ENCODE data around the gene TTC7B. TPM values are rescaled to one million over a fixed set of nuclear protein-coding genes. Genes with fewer than 3 reads are reported as not detected.

The TTC7B gene
- total and polyA plus RNA-seq, 9 of the 15 experiments (the other 6 are each of a cell fraction or from before 2014, with no cell fraction given) = 2.2 to 77.2 (median 36.7) TPM

- TF ChIP-seq CBX1 (IDR thresholded peaks at IDR 0.05; ENCODE audit: low read depth) (no peak), CBX2 (IDR thresholded peaks at IDR 0.05; ENCODE audit: insufficient read depth, low read length, poor library complexity, severe bottlenecking) (no peak), NR2F6 (CRISPR knock-in tag; IDR thresholded peaks at IDR 0.05) (no peak), ZNF263 (CRISPR knock-in tag; IDR thresholded peaks at IDR 0.05; ENCODE audit: borderline replicate concordance) (no peak), E2F8 (IDR thresholded peaks at IDR 0.05; ENCODE audit: low read depth, partially characterized antibody) (no peak), HES1 (IDR thresholded peaks at IDR 0.05; ENCODE audit: low read depth) (no peak)
These were observed 83.0 kb downstream of the TTC7B start (continued) for GRCh38 chr14:90733139-90733808.

- no peak overlapping the region for H3K27ac ChIP-seq (ENCODE audit: extremely low read depth, low read depth, low read length)
- H3K27me3 ChIP-seq (ENCODE audit: control insufficient read depth in 2 of 2, insufficient read depth in 2 of 2, low read length in 2 of 2) = no peaks in the 10 kb centered on the region
- H3K9me3 ChIP-seq (replicated peaks; ENCODE audit: control insufficient read depth, insufficient read depth, low read depth, low read length) = no peaks in the 10 kb centered on the region
- H4K20me1 ChIP-seq (replicated peaks; ENCODE audit: control insufficient read depth, insufficient read depth, low read length) = no peaks in the 10 kb centered on the region
- no peaks in the 10 kb centered on the region for H3K9me1 ChIP-seq (ENCODE audit: control insufficient read depth, insufficient read depth, low read length)
- intact Hi-C loops (cut with micrococcal nuclease) = no loop called here
- ChIA-PET POLR2A (no interaction called here), CTCF (ENCODE audit: low intra/inter-chr PET ratio) (no interaction called here)
- H3K36me3 ChIP-seq (ENCODE audit: control insufficient read depth, insufficient read depth, low read length) = peaks cover 6% of the 10 kb centered on the region; the same call in 2 of the 3 replicates
- H3K9ac ChIP-seq (ENCODE audit: insufficient read depth in 1 of 2, low read depth in 2 of 2, low read length in 2 of 2) = no peak overlapping the region
- H3K4me2 ChIP-seq (ENCODE audit: insufficient read depth, low read length) = no peak overlapping the region
- FAIRE-seq (no peak), ATAC-seq (no peak), DNase-seq (ENCODE audit: extremely low read depth in 1 of 4, low spot score in 3 of 4) (no peak)
- in situ Hi-C loops (cut with MboI) = no loop called here
- H3K4me3 ChIP-seq = no peak overlapping the region
- H3K4me1 ChIP-seq (replicated peaks in 1 of 2; ENCODE audit: control insufficient read depth in 2 of 2, insufficient read depth in 2 of 2, low read length in 2 of 2) = no peaks in the 10 kb centered on the region
- H3K79me2 ChIP-seq (ENCODE audit: control insufficient read depth, insufficient read depth, low read length) = no peaks in the 10 kb centered on the region
- no TSS peak for BruUV-seq (replicated peaks)
- no peak overlapping the region for H2AFZ ChIP-seq (ENCODE audit: low read depth, low read length)
- 79% methylated on average over 7 of the region's 7 CpGs for WGBS (ENCODE audit: insufficient coverage, low coverage, missing lambda C conversion rate)
- TF ChIP-seq SRSF3 (IDR thresholded peaks at IDR 0.05; ENCODE audit: insufficient read depth, low read length) (no peak), ZC3H11A (IDR thresholded peaks at IDR 0.05; ENCODE audit: low read depth, low read length) (no peak), PRMT5 (CRISPR knock-in tag; IDR thresholded peaks at IDR 0.05) (no peak), ZNF165 (CRISPR knock-in tag; IDR thresholded peaks at IDR 0.05; ENCODE audit: borderline replicate concordance) (no peak), ZBED1 (IDR thresholded peaks at IDR 0.05) (no peak), ZBTB12 (CRISPR knock-in tag; IDR thresholded peaks at IDR 0.05) (no peak), NFE2L1 (tag; IDR thresholded peaks at IDR 0.05; ENCODE audit: borderline replicate concordance, low read depth) (no peak), DDX20 (tag; IDR thresholded peaks at IDR 0.05; ENCODE audit: low read depth) (no peak), BRD9 (IDR thresholded peaks at IDR 0.05; ENCODE audit: low read depth, partially characterized antibody) (no peak), MECOM (CRISPR knock-in tag; IDR thresholded peaks at IDR 0.05) (no peak)
These were observed 83.5 kb downstream of the TTC7B start for GRCh38 chr14:90732718-90733117.

Data from K562 (cell line).